22Rv1 (cell line): ENCODE measurements around the gene GPR35.

Experiments
- H3K27ac ChIP-seq: fragments of 450-650 bp; 2 replicates; pipeline ENCODE4 v1.5.1; 2017
- ZFX ChIP-seq: fragments of 450-650 bp; IDR thresholded peaks from 2 replicates; pipeline ENCODE4 v1.6.1; 2017; ENCODE audit warnings: antibody characterized with exemption, borderline replicate concordance
- TF ChIP-seq, protein P1 (sequence below): fragments of 450-650 bp; IDR thresholded peaks from 2 replicates; pipeline ENCODE4 v1.5.1; 2017; ENCODE audit warnings: mild to moderate bottlenecking

Gene GPR35

GRCh38 chr2:240620149-240620731 is 5.0 kb upstream of the GPR35 start:
- no peak overlapping the region for H3K27ac ChIP-seq
- no peak for TF ChIP-seq ZFX
- TF ChIP-seq, protein P1, sequence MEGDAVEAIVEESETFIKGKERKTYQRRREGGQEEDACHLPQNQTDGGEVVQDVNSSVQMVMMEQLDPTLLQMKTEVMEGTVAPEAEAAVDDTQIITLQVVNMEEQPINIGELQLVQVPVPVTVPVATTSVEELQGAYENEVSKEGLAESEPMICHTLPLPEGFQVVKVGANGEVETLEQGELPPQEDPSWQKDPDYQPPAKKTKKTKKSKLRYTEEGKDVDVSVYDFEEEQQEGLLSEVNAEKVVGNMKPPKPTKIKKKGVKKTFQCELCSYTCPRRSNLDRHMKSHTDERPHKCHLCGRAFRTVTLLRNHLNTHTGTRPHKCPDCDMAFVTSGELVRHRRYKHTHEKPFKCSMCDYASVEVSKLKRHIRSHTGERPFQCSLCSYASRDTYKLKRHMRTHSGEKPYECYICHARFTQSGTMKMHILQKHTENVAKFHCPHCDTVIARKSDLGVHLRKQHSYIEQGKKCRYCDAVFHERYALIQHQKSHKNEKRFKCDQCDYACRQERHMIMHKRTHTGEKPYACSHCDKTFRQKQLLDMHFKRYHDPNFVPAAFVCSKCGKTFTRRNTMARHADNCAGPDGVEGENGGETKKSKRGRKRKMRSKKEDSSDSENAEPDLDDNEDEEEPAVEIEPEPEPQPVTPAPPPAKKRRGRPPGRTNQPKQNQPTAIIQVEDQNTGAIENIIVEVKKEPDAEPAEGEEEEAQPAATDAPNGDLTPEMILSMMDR: no peak

- H3K27ac ChIP-seq: no peak overlapping the region
- no peak for TF ChIP-seq ZFX
- TF ChIP-seq, protein P1: no peak
Observed at GRCh38 chr2:240620859-240621258, 4.4 kb upstream of the GPR35 start.

GRCh38 chr2:240622060-240622411 is 3.2 kb upstream of the GPR35 start:
- H3K27ac ChIP-seq: no peak overlapping the region
- TF ChIP-seq ZFX: no peak
- TF ChIP-seq, protein P1: no peak

GRCh38 chr2:240622531-240623235 is 2.6 kb upstream of the GPR35 start:
- no peak overlapping the region for H3K27ac ChIP-seq
- TF ChIP-seq, protein P1: no peak
- TF ChIP-seq ZFX: no peak

GRCh38 chr2:240623531-240624010 is 1.7 kb upstream of the GPR35 start:
- TF ChIP-seq, protein P1: no peak
- no peak for TF ChIP-seq ZFX
- no peak overlapping the region for H3K27ac ChIP-seq

GRCh38 chr2:240624011-240624949 is 1.0 kb upstream of the GPR35 start:
- no peak for TF ChIP-seq ZFX
- TF ChIP-seq, protein P1: no peak
- 0 out of 2 replicates have a peak overlapping the region, but pooled peaks have one; percentile 18 for H3K27ac ChIP-seq
